H1 (cell line): ENCODE data around the gene CDH15. TPM values are rescaled to one million over a fixed set of nuclear protein-coding genes. Genes with fewer than 3 reads are reported as not detected.

Source experiments
- BCL11A ChIP-seq, 2 experiments: IDR thresholded peaks; one replicate each; pipeline ENCODE4 v1.6.1; 2011; ENCODE audit warnings: low read depth in 2 of 2, low read length in 2 of 2, mild to moderate bottlenecking in 2 of 2
- CHD2 ChIP-seq: IDR thresholded peaks from 2 replicates; pipeline ENCODE4 v1.6.1; 2012; ENCODE audit warnings: low read length, improper control_type of control experiment
- CREB1 ChIP-seq: IDR thresholded peaks from 2 replicates; pipeline ENCODE4 v1.6.1; 2012; ENCODE audit warnings: inconsistent platforms
- GTF2F1 ChIP-seq: IDR thresholded peaks from 2 replicates; pipeline ENCODE4 v1.6.1; 2012; ENCODE audit warnings: low read depth, low read length, improper control_type of control experiment, borderline replicate concordance
- HDAC2 ChIP-seq, 2 experiments: fragments of 300-600 bp in 1 of 2; sonication (generic) in 1 of 2; IDR thresholded peaks; 2 replicates each; pipeline ENCODE4 v1.6.1; 2011 to 2012; ENCODE audit warnings: low read depth in 2 of 2, low read length in 2 of 2, mild to moderate bottlenecking in 2 of 2, moderate library complexity in 2 of 2, borderline replicate concordance in 1 of 2, inconsistent platforms in 1 of 2
- HDAC6 ChIP-seq: IDR thresholded peaks from one replicate; pipeline ENCODE4 v1.7.1; 2012; ENCODE audit warnings: low read depth, mild to moderate bottlenecking, inconsistent platforms, low read length, moderate library complexity
- JUN ChIP-seq: IDR thresholded peaks from 2 replicates; pipeline ENCODE4 v1.6.1; 2011; ENCODE audit warnings: low read depth, mild to moderate bottlenecking, improper control_type of control experiment, low read length
- MAX ChIP-seq: IDR thresholded peaks from 2 replicates; pipeline ENCODE4 v1.6.1; 2012; ENCODE audit warnings: inconsistent platforms
- NANOG ChIP-seq: IDR thresholded peaks from 2 replicates; pipeline ENCODE4 v1.6.1; 2011; ENCODE audit warnings: low read length, low read depth, mild to moderate bottlenecking, inconsistent platforms; ENCODE audit not compliant: insufficient read depth, poor library complexity, severe bottlenecking
- POLR2AphosphoS5 ChIP-seq: IDR thresholded peaks from 2 replicates; pipeline ENCODE4 v1.6.1; 2011; ENCODE audit warnings: low read depth, low read length
- RAD21 ChIP-seq, 2 experiments: IDR thresholded peaks in 1 of 2; conservative IDR thresholded peaks in 1 of 2; 2 replicates each; pipeline ENCODE4 v1.6.1; 2011; ENCODE audit warnings: low read depth in 2 of 2, low read length in 2 of 2, improper control_type of control experiment in 1 of 2, inconsistent platforms in 1 of 2, mild to moderate bottlenecking in 1 of 2, moderate library complexity in 1 of 2
- RFX5 ChIP-seq: IDR thresholded peaks from 2 replicates; pipeline ENCODE4 v1.6.1; 2011; ENCODE audit warnings: low read depth, low read length, improper control_type of control experiment, borderline replicate concordance
- RNF2 ChIP-seq: fragments of 200-900, 300-1000 bp; sonication (generic); IDR thresholded peaks from 2 replicates; pipeline ENCODE4 v1.7.1; 2016; ENCODE audit warnings: borderline replicate concordance, low read depth, mild to moderate bottlenecking, antibody characterized with exemption, low read length; ENCODE audit not compliant: poor library complexity, severe bottlenecking; ENCODE audit errors: missing control alignments
- SAP30 ChIP-seq: fragments of 300-600 bp; sonication (generic); IDR thresholded peaks from 2 replicates; pipeline ENCODE4 v1.7.1; 2012; ENCODE audit warnings: low read length, moderate library complexity, mild to moderate bottlenecking, inconsistent platforms; ENCODE audit not compliant: insufficient read depth, insufficient replicate concordance
- SIRT6 ChIP-seq: IDR thresholded peaks from one replicate; pipeline ENCODE4 v1.7.1; 2012; ENCODE audit warnings: low read length, inconsistent platforms
- SUZ12 ChIP-seq: fragments of 200-600 bp; sonication (generic); IDR thresholded peaks from 2 replicates; pipeline ENCODE4 v1.6.1; 2012; ENCODE audit warnings: mild to moderate bottlenecking, inconsistent platforms, low read length, moderate library complexity, mixed read lengths
- TAF7 ChIP-seq: optimal IDR thresholded peaks from 2 replicates; pipeline ENCODE3; 2011; ENCODE audit warnings: low read depth, mild to moderate bottlenecking, inconsistent platforms, low read length, moderate library complexity, borderline replicate concordance
- TEAD4 ChIP-seq: IDR thresholded peaks from 2 replicates; pipeline ENCODE4 v1.6.1; 2012; ENCODE audit warnings: low read depth, low read length, inconsistent platforms, mixed read lengths
- ZNF274 ChIP-seq: IDR thresholded peaks from 2 replicates; pipeline ENCODE4 v1.7.0; 2012; ENCODE audit warnings: low read length, borderline replicate concordance; ENCODE audit errors: extremely low read depth
- polyA plus RNA-seq, 7 experiments: library from polyadenylated mRNA; depleted of rRNA in 3 of 7; stranded (reverse) in 5 of 7; unstranded in 2 of 7; fragments of >200 nt in 5 of 7; fragments of 200-250 nt in 2 of 7; gene quantifications; 1 replicate in 5 of 7; 2 replicates in 1 of 7; 4 replicates in 1 of 7; pipeline versions ENCODE4 v1.2.1 to v1.2.3, GENCODE V29; 2011 to 2013; ENCODE audit warnings: missing spikeins in 2 of 7, mixed read lengths in 2 of 7
- total RNA-seq: library from RNA; stranded (reverse); fragmentation: NEBNext Ultra II Directional; extraction: Animal tissue kit (Norgen Biotek cat#: 25700); gene quantifications from 2 replicates; pipeline ENCODE4 v1.2.1, GENCODE V29; 2021
- TF ChIP-seq, protein P1 (sequence below), 3 experiments: IDR thresholded peaks; 1 replicate in 2 of 3; 2 replicates in 1 of 3; pipeline versions ENCODE4 v1.5.1 to v1.6.1; 2011; ENCODE audit warnings: low read length in 3 of 3, mild to moderate bottlenecking in 3 of 3, inconsistent platforms in 2 of 3, low read depth in 1 of 3, moderate library complexity in 1 of 3; ENCODE audit not compliant: insufficient read depth in 1 of 3; ENCODE audit errors: control extremely low read depth in 1 of 3

CDH15 gene
- total and polyA plus RNA-seq, 2 of the 8 experiments (the other 6 are each of a cell fraction or from before 2014, with no cell fraction given), result 0.50 to 0.82 TPM

GRCh38 chr16:89241187-89242007 lies 69.8 kb downstream of the CDH15 start (continued):
- no peak for TF ChIP-seq RAD21 (IDR thresholded peaks at IDR 0.05 in 1 of 2, conservative IDR thresholded peaks at IDR 0.05 in 1 of 2; ENCODE audit: low read depth in 2 of 2, low read length in 2 of 2)
- peak; percentile 17; the same call in 1 of the 2 replicates for TF ChIP-seq MAX
- no peak for TF ChIP-seq GTF2F1
- TF ChIP-seq CREB1, result peak; percentile 16; the same call in 1 of the 2 replicates
- peak; percentile 74 for TF ChIP-seq POLR2AphosphoS5
- no peak for TF ChIP-seq TEAD4
- TF ChIP-seq BCL11A (IDR thresholded peaks at IDR 0.05; ENCODE audit: low read depth in 2 of 2, low read length in 2 of 2), result no peak
- TF ChIP-seq RFX5, result no peak
- no peak; the same call in 1 of the 2 replicates for TF ChIP-seq CHD2
- no peak for TF ChIP-seq SIRT6
- TF ChIP-seq HDAC6, result no peak
- TF ChIP-seq SUZ12, result no peak
- no peak; a peak in 1 of 4 replicates for TF ChIP-seq HDAC2 (IDR thresholded peaks at IDR 0.05; ENCODE audit: borderline replicate concordance in 1 of 2, low read depth in 2 of 2, low read length in 2 of 2)
- no peak for TF ChIP-seq JUN
- TF ChIP-seq SAP30, result no peak
- TF ChIP-seq, protein P1, sequence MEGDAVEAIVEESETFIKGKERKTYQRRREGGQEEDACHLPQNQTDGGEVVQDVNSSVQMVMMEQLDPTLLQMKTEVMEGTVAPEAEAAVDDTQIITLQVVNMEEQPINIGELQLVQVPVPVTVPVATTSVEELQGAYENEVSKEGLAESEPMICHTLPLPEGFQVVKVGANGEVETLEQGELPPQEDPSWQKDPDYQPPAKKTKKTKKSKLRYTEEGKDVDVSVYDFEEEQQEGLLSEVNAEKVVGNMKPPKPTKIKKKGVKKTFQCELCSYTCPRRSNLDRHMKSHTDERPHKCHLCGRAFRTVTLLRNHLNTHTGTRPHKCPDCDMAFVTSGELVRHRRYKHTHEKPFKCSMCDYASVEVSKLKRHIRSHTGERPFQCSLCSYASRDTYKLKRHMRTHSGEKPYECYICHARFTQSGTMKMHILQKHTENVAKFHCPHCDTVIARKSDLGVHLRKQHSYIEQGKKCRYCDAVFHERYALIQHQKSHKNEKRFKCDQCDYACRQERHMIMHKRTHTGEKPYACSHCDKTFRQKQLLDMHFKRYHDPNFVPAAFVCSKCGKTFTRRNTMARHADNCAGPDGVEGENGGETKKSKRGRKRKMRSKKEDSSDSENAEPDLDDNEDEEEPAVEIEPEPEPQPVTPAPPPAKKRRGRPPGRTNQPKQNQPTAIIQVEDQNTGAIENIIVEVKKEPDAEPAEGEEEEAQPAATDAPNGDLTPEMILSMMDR (IDR thresholded peaks at IDR 0.05; ENCODE audit: control extremely low read depth in 1 of 3, insufficient read depth in 1 of 3, low read depth in 1 of 3, low read length in 3 of 3), result no peak
- peak; percentile 46 for TF ChIP-seq TAF7
- TF ChIP-seq ZNF274, result no peak
- TF ChIP-seq NANOG, result no peak
- no peak for TF ChIP-seq RNF2
